HG02678 (cell line): ENCODE measurements around the gene TBCB.
"Not testable (repeated sequence)": the region's sequence is repeated elsewhere in the genome, so short reads cannot be mapped to it uniquely, and the experiment has no call there.

Source experiments
- ATAC-seq: cut with Tn5 transposase; IDR thresholded peaks from one replicate; pipeline ENCODE4 v1.9.1; 2021; ENCODE audit warnings: mild to moderate bottlenecking, moderate library complexity; ENCODE audit not compliant: unreplicated experiment

Gene TBCB, protein sequence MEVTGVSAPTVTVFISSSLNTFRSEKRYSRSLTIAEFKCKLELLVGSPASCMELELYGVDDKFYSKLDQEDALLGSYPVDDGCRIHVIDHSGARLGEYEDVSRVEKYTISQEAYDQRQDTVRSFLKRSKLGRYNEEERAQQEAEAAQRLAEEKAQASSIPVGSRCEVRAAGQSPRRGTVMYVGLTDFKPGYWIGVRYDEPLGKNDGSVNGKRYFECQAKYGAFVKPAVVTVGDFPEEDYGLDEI

GRCh38 chr19:36115453-36116343 is at the start of gene TBCB:
TSS of gene TBCB (plus strand) at chr19:36115468. CDS start at chr19:36115561, 93 bp downstream.
- peak; percentile 34 for ATAC-seq

GRCh38 chr19:36067681-36068080 is 47.6 kb upstream of the TBCB start:
- no peak for ATAC-seq

GRCh38 chr19:36068810-36069499 is 46.3 kb upstream of the TBCB start:
- not testable (repeated sequence) for ATAC-seq

DNA sequence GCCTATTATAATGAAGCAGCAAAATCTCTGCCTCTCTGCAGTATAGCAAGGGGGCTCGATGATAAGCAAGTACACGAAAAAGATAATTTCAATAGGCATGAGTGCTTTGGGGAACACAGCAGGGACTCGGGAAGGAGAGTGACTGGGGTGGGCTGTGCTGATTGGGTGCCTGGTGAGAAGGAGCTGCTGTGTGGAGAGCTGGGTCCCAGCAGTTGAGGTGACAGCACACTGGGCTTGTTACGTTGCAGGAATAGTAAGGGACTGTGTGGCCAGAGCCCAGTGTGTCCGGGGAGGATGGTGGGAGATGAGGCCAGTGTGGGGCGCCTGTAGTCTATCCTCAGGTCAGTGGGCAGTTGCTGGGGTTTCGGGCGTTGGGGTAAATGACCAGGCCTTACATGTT is 43.2 kb upstream of the TBCB start:
- ATAC-seq = no peak

DNA sequence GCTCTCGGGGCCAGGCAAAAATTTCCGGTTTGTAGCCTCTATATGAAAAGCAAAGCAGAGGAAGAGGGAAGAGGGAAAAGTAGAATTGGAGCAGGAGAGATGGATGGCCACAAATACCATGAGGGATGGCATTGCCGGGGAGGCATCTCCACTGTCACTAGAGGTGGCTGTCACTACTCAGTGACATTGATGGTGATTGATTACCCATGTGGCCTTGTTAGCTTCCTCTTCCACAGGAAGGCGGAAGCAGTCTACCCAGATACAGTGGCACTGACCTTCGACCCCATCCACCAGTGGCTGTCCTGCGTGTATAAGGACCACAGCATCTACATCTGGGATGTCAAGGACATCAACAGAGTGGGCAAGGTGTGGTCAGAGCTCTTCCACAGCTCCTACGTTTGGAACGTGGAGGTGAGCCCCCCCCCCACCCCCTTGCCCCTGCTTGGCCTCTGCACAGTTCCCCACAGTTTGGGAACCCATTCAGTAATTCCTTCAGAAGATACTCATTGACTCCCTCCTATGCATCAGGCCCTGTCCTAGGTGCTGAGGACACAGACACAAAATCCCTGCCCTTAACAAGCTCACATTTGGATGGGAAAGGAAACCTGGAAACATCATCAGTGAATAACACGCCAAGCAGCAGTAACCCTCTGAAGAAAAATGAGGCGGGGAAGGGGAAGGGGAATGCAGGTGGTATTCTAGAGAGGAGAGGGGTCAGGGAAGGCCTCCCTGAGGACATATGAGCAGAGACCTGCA is 42.0 kb upstream of the TBCB start:
- no peak for ATAC-seq

GRCh38 chr19:36079389-36079945 is 35.8 kb upstream of the TBCB start:
- ATAC-seq = no peak

DNA sequence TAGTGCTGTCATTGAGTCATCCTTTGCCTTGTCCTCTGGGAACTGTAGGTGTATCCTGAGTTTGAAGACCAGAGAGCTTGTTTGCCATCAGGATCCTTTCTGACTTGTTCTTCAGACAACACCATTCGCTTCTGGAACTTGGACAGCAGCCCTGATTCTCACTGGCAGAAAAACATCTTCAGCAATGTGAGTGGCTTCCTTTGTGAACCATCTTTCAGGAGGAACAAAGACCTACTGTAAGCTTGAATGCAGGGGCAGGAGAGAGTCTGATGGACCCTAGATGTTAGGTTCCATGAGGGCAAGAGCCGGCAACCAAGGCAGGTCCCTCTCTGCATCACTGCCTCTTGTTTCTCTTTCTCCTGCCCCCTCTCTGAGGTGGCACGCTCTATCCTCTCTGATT is 33.9 kb upstream of the TBCB start:
- ATAC-seq = no peak

GRCh38 chr19:36081894-36082293 is 33.4 kb upstream of the TBCB start:
- no peak for ATAC-seq

DNA sequence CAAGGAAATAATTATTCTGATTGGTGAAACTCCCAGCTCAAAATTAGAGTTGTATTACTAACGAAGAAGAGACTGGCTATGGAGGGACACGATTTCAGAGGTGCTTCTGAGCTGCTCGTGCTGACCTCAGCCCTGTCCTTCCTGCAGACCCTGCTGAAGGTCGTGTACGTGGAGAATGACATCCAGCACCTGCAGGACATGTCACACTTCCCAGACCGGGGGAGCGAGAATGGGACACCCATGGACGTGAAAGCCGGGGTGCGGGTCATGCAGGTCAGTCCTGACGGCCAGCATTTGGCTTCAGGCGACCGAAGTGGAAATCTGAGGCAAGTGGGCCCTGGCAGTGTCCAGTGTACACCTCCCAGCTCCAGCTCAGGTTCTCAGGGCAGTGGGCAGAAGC is 32.4 kb upstream of the TBCB start:
- ATAC-seq = no peak

DNA sequence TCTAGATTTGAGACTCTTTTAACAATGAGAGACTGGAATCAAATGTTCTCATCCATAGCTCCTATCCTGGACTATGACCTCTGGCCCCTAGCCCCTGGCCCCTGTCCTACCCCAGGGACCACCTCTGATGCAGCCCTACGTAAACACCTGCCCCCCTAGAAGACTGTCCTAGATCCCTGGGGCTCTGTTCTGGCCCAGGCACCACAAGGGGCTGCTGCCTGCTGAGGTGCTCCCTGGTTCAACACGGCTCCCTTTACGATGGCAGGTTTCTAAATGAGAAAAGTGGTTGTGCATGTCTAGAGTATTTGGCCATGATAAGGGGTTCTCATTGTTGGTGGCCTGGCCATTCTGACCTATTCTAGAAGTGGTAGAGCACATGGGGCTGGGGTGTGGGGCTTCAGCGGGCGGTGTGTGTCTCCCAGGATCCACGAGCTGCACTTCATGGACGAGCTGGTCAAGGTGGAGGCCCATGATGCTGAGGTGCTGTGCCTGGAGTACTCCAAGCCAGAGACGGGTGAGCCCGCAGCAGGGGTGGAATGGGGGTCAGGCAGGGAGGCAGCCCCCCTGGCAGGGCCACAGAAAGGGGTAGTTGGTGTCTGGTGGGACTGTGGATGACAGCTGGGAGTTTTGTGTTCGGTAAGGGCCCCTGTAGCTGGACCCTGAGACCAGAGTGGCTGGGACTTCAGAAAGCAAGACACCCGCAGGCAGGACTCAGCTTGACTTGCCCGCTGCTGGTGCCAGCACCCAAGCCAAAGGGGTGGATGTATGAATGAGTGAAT is 30.8 kb upstream of the TBCB start:
- no peak for ATAC-seq

DNA sequence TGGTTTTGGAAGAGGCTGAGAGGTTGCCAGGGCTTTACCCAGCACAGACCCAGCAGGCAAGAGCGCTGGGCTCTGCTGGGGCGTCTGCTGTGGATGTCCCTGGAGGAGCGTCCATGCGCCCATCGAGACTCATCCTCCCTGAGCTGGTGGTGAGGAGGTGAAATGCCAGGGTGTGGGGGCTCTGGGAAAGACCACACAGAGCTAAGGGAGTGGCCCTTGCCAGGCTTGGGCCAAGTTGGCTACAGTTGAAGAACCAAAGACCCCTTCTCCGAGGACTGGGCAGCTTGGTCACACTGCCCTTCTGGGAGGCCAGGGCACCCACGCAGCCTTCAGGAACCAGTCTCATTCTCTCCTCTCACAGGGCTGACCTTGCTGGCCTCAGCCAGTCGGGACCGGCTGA is 28.9 kb upstream of the TBCB start:
- ATAC-seq = no peak

DNA sequence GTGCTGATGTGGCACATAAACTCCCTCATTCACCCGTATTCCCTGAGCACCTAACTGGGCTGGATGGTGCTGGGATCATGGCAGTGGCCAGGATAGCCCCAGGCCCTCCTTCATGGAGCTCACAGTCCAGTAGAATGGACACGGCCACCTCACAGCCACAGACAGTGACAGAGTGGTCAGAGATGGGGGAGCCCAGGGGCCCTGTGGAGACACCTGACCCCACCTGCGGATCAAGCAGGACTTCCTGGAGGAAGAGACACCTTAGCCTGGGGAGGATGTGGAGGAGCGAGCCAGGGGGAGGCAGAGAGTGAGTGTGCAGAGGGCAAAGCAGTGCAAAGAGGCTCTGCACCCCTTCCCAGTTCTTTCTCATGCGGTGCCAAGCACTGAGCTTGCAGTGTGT is 25.4 kb upstream of the TBCB start:
- ATAC-seq = no peak

GRCh38 chr19:36090910-36091695 is 24.2 kb upstream of the TBCB start:
- ATAC-seq = no peak

- no peak for ATAC-seq
Observed at GRCh38 chr19:36092566-36092965, 22.7 kb upstream of the TBCB start.

DNA sequence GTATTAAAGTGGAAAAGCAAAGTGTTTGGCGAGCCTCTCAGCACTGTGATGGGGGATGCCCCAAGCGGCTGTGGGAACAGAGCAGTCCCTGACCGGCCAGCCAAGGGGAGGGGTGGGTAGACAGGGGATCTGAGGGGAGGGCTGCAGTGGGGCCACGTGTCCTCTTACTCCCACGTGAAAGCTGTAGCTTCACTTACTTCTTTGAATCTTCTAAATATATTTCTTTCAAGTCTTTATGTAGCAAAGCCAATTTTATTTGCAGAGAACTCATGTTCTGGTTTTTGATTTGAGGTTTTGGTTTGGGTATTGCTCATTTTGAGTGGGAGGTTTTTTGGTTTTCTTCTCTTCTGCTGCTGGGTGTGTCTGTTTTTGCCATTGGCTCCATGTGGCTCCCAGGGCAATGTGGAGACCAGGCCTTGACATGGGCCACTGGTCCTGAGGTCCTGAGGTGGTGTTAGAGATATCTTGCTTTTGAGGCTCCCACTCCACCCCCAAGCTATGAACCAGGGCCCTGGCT is 22.1 kb upstream of the TBCB start:
- ATAC-seq = no peak

DNA sequence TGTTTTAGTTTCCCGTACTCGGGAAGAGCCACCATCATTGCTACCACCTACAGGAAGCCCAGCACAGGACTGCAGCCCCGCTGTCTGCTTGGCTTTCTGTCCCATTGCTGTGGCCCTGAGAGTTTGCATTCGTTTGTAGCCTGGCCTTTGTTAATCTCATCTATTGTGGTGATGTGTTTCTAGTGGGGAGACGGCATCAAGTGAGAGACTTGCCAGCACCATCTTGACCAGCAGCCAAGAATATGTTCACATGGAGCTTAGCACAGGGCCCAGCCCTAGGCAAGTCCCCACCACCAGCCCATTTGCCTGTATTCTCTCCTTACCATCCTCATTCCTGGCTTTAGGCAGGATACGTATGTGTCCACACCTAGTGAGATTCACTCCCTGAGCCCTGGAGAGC is 21.6 kb upstream of the TBCB start:
- no peak for ATAC-seq

- no peak for ATAC-seq
Observed at GRCh38 chr19:36097036-36097435, 18.2 kb upstream of the TBCB start.

DNA sequence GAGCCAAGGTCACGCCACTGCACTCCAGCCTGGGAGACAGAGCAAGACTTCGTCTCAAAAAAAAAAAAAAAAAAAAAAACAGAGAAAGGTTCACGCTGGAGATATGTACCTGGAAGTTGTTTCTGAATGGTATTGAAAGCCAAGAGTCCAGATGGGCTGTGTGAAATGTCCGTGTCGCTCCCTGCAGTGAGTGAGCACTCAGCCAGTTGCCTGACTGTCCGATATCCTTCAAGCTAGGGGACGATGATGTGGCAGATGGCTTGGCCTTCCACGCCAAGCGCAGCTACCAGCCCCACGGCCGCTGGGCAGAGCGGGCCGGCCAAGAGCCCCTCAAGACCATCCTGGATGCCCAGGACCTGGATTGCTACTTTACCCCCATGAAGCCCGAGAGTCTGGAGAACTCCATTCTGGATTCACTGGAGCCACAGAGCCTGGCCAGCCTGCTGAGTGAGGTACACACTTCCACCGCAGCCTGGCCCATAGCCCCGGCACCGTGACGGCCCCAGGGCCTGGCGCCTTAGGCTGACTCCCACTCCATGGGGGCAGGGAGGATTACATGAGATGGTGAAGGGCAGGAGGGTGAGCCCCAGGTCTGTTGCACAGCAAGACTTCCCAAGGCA is 16.0 kb upstream of the TBCB start:
- ATAC-seq = no peak
